Measurements from ENCODE around the gene MMP8. TPM values are rescaled to one million over a fixed set of nuclear protein-coding genes. Genes with fewer than 3 reads are reported as not detected.

MMP8 gene
- total RNA-seq, 1 experiment from 2014 or later: not detected

- Histone ChIP-seq H3K9me2 (replicated peaks; ENCODE audit: low read length) (no peaks in the 10 kb centered on the region), H3K27ac (ENCODE audit: low read length) (no peak overlapping the region), H3K4me1 (ENCODE audit: insufficient read depth, low read length) (no peaks in the 10 kb centered on the region), H3K9ac (ENCODE audit: low read length) (no peak overlapping the region), H3F3A (ENCODE audit: low read length, unreplicated experiment) (no peaks in the 10 kb centered on the region), H3K79me2 (ENCODE audit: low read length) (no peaks in the 10 kb centered on the region), H3K27me3 (ENCODE audit: low read length) (peaks cover 31% of the 10 kb centered on the region), H3K36me3 (ENCODE audit: low read depth, low read length) (no peaks in the 10 kb centered on the region), H3K9me3 (ENCODE audit: low read length) (no peaks in the 10 kb centered on the region), H2AFZ (ENCODE audit: low read length) (no peak overlapping the region), H4K20me1 (ENCODE audit: low read length) (no peaks in the 10 kb centered on the region), H3K4me2 (ENCODE audit: low read length) (no peak overlapping the region), H3K4me3 (ENCODE audit: low read length) (no peak overlapping the region)
- ATAC-seq (no peak), DNase-seq (no peak)
- CTCF ChIA-PET: no interaction called here
- no TSS peak for BruUV-seq (replicated peaks)
- intact Hi-C loops (cut with micrococcal nuclease): no loop called here
- POLR2A ChIA-PET (ENCODE audit: unreplicated experiment): no interaction called here
- no peak for TF ChIP-seq CTCF (conservative IDR thresholded peaks at IDR 0.05; ENCODE audit: low read depth, low read length)
- no peak for TF ChIP-seq EZH2 (IDR thresholded peaks at IDR 0.05; ENCODE audit: low read length, unreplicated experiment)
- no peak for TF ChIP-seq EZH2phosphoT487 (IDR thresholded peaks at IDR 0.05; ENCODE audit: borderline replicate concordance, low read length)
Observed at GRCh38 chr11:102719620-102720277, 5.0 kb downstream of the MMP8 start.

- POLR2A ChIA-PET (ENCODE audit: unreplicated experiment): no interaction called here
- intact Hi-C loops (cut with micrococcal nuclease): no loop called here
Observed at GRCh38 chr11:102717280-102717679, 7.5 kb downstream of the MMP8 start.

More at GRCh38 chr11:102717280-102717679, 7.5 kb downstream of the MMP8 start:
- Histone ChIP-seq H3K4me1 (ENCODE audit: insufficient read depth, low read length) (no peaks in the 10 kb centered on the region), H3F3A (ENCODE audit: low read length, unreplicated experiment) (no peaks in the 10 kb centered on the region), H3K4me3 (ENCODE audit: low read length) (no peak overlapping the region), H3K79me2 (ENCODE audit: low read length) (no peaks in the 10 kb centered on the region), H2AFZ (ENCODE audit: low read length) (no peak overlapping the region), H4K20me1 (ENCODE audit: low read length) (no peaks in the 10 kb centered on the region), H3K36me3 (ENCODE audit: low read depth, low read length) (no peaks in the 10 kb centered on the region), H3K9me2 (replicated peaks; ENCODE audit: low read length) (no peaks in the 10 kb centered on the region), H3K4me2 (ENCODE audit: low read length) (no peak overlapping the region), H3K27ac (ENCODE audit: low read length) (no peak overlapping the region), H3K27me3 (ENCODE audit: low read length) (peaks cover 54% of the 10 kb centered on the region), H3K9ac (ENCODE audit: low read length) (no peak overlapping the region), H3K9me3 (ENCODE audit: low read length) (no peaks in the 10 kb centered on the region)
- ATAC-seq (no peak), DNase-seq (no peak)
- TF ChIP-seq EZH2 (IDR thresholded peaks at IDR 0.05; ENCODE audit: low read length, unreplicated experiment) (no peak), EZH2phosphoT487 (IDR thresholded peaks at IDR 0.05; ENCODE audit: borderline replicate concordance, low read length) (no peak), CTCF (conservative IDR thresholded peaks at IDR 0.05; ENCODE audit: low read depth, low read length) (no peak)
- CTCF ChIA-PET: no interaction called here
- no TSS peak for BruUV-seq (replicated peaks)

Data from PC-3 (cell line).